Breast epithelium (tissue), 3 donors: ENCODE results near the gene NEDD4L.

ENCODE experiments used
- POLR2AphosphoS5 ChIP-seq, 3 donors: sonication (generic); formaldehyde crosslinking; IDR thresholded peaks; one replicate each; pipeline ENCODE4 v1.6.1; 2017; ENCODE audit warnings: antibody characterized with exemption in 3 of 3
- TF ChIP-seq, protein P1 (sequence below), 3 donors: fragments of 450-650 bp; IDR thresholded peaks; one replicate each; pipeline ENCODE4 v1.5.1; 2016 to 2017; ENCODE audit warnings: antibody characterized with exemption in 3 of 3, mild to moderate bottlenecking in 3 of 3, moderate library complexity in 3 of 3

DNA sequence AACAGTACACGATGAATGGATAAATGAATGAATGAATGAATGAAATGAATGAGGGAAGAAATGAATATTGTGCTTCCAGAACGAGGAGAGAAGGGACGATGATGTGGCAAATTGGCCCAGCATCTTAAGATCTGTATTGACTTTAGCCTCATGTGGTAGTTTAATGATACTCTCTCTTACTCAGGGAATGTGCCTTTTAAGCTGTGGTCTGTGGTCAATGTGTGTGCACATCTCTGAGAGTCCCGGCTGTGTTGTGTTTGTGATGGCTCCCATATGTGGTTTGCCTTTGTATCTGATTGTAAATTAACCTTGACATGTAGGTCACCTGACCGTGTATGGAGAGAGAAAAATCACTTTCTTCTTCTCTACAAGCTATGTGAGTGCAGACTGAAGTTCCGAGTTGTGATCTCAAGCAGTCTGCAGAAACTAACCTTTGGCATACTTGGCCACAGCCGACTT, 91.2 kb downstream of the NEDD4L start:
- TF ChIP-seq, protein P1, sequence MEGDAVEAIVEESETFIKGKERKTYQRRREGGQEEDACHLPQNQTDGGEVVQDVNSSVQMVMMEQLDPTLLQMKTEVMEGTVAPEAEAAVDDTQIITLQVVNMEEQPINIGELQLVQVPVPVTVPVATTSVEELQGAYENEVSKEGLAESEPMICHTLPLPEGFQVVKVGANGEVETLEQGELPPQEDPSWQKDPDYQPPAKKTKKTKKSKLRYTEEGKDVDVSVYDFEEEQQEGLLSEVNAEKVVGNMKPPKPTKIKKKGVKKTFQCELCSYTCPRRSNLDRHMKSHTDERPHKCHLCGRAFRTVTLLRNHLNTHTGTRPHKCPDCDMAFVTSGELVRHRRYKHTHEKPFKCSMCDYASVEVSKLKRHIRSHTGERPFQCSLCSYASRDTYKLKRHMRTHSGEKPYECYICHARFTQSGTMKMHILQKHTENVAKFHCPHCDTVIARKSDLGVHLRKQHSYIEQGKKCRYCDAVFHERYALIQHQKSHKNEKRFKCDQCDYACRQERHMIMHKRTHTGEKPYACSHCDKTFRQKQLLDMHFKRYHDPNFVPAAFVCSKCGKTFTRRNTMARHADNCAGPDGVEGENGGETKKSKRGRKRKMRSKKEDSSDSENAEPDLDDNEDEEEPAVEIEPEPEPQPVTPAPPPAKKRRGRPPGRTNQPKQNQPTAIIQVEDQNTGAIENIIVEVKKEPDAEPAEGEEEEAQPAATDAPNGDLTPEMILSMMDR (IDR thresholded peaks at IDR 0.05), result no peak
- no peak for TF ChIP-seq POLR2AphosphoS5 (IDR thresholded peaks at IDR 0.05)
